GM18505 (cell line): ENCODE measurements around the gene TRIM67.

Source experiments
- ATAC-seq: cut with Tn5 transposase; IDR thresholded peaks from one replicate; pipeline ENCODE4 v1.9.1; 2021; ENCODE audit not compliant: unreplicated experiment
- POLR2A ChIP-seq: IDR thresholded peaks from 4 replicates; pipeline ENCODE4 v1.6.1; 2011; ENCODE audit warnings: borderline replicate concordance; ENCODE audit not compliant: insufficient read depth, insufficient read length; ENCODE audit errors: extremely low read depth

TRIM67 gene

GRCh38 chr1:231232870-231233734, 71.2 kb downstream of the TRIM67 start:
- no peak for ATAC-seq
- TF ChIP-seq POLR2A = no peak

GRCh38 chr1:231233735-231234417, 72.0 kb downstream of the TRIM67 start:
- TF ChIP-seq POLR2A = no peak
- ATAC-seq = no peak

GRCh38 chr1:231234506-231234905, 72.6 kb downstream of the TRIM67 start:
- no peak for ATAC-seq
- TF ChIP-seq POLR2A = no peak

- TF ChIP-seq POLR2A = no peak
- ATAC-seq = no peak
Observed at GRCh38 chr1:231235526-231236207, 73.8 kb downstream of the TRIM67 start.

- TF ChIP-seq POLR2A = no peak
- no peak for ATAC-seq
Observed at GRCh38 chr1:231236208-231236591, 74.3 kb downstream of the TRIM67 start.

- ATAC-seq = no peak
- no peak for TF ChIP-seq POLR2A
Observed at GRCh38 chr1:231236938-231237337, 75.1 kb downstream of the TRIM67 start.

GRCh38 chr1:231238298-231238697, 76.4 kb downstream of the TRIM67 start:
- no peak for ATAC-seq

GRCh38 chr1:231240531-231240882, 78.6 kb downstream of the TRIM67 start:
- TF ChIP-seq POLR2A = no peak
- peak; percentile 15 for ATAC-seq

More at GRCh38 chr1:231238298-231238697, 76.4 kb downstream of the TRIM67 start:
- no peak for TF ChIP-seq POLR2A

- TF ChIP-seq POLR2A = peak; percentile 97
- peak; percentile 97 for ATAC-seq
Observed at GRCh38 chr1:231240883-231241735, 79.3 kb downstream of the TRIM67 start, which contains the start of gene GNPAT. GNPAT (plus strand) TSS chr1:231241212; CDS start chr1:231241379, 167 bp downstream.

- no peak for TF ChIP-seq POLR2A
Observed at GRCh38 chr1:231241750-231242149, 79.9 kb downstream of the TRIM67 start.

GRCh38 chr1:231242516-231243198, 80.8 kb downstream of the TRIM67 start:
- TF ChIP-seq POLR2A = no peak
- ATAC-seq = no peak

More at GRCh38 chr1:231241750-231242149, 79.9 kb downstream of the TRIM67 start:
- no peak for ATAC-seq

- TF ChIP-seq POLR2A = no peak
- no peak for ATAC-seq
Observed at GRCh38 chr1:231248778-231249177, 86.9 kb downstream of the TRIM67 start.

- no peak for ATAC-seq
- no peak for TF ChIP-seq POLR2A
Observed at GRCh38 chr1:231252336-231252735, 90.5 kb downstream of the TRIM67 start.

GRCh38 chr1:231260351-231260750, 98.5 kb downstream of the TRIM67 start:
- ATAC-seq = no peak
- TF ChIP-seq POLR2A = no peak
